Measurements from ENCODE around the gene UPP2. TPM values are rescaled to one million over a fixed set of nuclear protein-coding genes. Genes with fewer than 3 reads are reported as not detected.

UPP2 gene
- total and polyA plus RNA-seq, 2 of the 13 experiments (the other 11 are each of a cell fraction or from before 2014, with no cell fraction given), result 0.07 to 0.28 TPM

DNA sequence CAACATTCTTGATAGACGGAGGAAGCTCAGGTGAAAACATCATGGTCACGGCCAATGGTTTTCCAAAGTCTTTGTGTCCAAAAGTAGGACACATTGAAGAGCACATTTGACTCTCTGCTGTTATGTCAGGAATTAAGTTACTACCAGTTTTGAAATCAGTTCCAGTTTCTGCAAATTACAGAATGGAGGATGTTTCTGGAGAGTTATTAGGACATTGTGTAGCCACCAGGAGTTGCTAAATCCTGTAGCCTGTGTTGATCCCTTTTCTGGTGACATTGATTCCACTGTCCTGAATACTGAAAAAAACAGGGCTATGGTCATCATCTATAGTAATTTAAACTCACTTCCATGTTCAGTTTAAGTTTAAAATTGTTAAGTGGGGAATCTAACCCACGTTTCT lies 15.3 kb downstream of the UPP2 start (continued):
- TF ChIP-seq NBN (conservative IDR thresholded peaks at IDR 0.05), result no peak
- TF ChIP-seq TP53 (CRISPR knock-in tag; conservative IDR thresholded peaks at IDR 0.05), result no peak
- TF ChIP-seq ZNF776 (CRISPR knock-in tag; IDR thresholded peaks at IDR 0.05), result no peak
- TF ChIP-seq, protein P1, sequence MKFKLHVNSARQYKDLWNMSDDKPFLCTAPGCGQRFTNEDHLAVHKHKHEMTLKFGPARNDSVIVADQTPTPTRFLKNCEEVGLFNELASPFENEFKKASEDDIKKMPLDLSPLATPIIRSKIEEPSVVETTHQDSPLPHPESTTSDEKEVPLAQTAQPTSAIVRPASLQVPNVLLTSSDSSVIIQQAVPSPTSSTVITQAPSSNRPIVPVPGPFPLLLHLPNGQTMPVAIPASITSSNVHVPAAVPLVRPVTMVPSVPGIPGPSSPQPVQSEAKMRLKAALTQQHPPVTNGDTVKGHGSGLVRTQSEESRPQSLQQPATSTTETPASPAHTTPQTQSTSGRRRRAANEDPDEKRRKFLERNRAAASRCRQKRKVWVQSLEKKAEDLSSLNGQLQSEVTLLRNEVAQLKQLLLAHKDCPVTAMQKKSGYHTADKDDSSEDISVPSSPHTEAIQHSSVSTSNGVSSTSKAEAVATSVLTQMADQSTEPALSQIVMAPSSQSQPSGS (CRISPR knock-in tag; IDR thresholded peaks at IDR 0.05), result no peak
- no peak for TF ChIP-seq ZNF567 (CRISPR knock-in tag; IDR thresholded peaks at IDR 0.05; ENCODE audit: borderline replicate concordance)
- TF ChIP-seq NCOA5 (CRISPR knock-in tag; IDR thresholded peaks at IDR 0.05), result no peak

DNA sequence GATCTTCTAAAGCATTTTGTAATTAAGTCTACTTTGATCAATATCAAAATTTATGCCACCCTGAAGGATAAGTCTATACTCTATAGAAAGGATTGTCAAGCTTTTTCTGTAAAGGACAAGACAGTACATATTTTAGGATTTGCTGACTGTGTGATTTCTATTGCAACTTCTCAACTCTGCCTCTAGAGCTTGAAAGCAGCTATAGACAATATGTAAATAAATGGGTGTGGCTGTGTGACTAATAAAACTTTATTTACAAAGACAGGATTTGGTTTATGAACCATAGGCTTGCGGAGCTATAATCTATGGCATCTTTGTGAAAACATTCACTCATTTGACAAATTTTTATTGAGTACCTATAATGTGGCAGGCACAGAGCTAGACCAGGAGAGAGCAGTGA lies 18.4 kb downstream of the UPP2 start:
- in situ Hi-C loops (cut with HindIII; ENCODE audit: extremely low pct_ligation_motif_present, low pct_unique_long_range_greater_than_20kb) (no loop called here), intact Hi-C loops (cut with micrococcal nuclease; ENCODE audit: unreplicated experiment) (no loop called here)
- 93% methylated on average over 1 of the region's 1 CpG for WGBS (ENCODE audit: low lambda C conversion rate)
- H3K79me2 ChIP-seq (ENCODE audit: insufficient read depth, low read length), result no peaks in the 10 kb centered on the region
- peaks cover 44% of the 10 kb centered on the region for H3K4me1 ChIP-seq (ENCODE audit: insufficient read depth, low read length)
- H4K20me1 ChIP-seq (ENCODE audit: insufficient read depth, low read length), result no peaks in the 10 kb centered on the region
- H3K4me3 ChIP-seq (replicated peaks in 1 of 3; ENCODE audit: insufficient read depth in 1 of 3, low read depth in 2 of 3, low read length in 3 of 3), result no peak overlapping the region
- H3K4me2 ChIP-seq (ENCODE audit: low read depth, low read length), result no peak overlapping the region
- H3K27me3 ChIP-seq (ENCODE audit: control insufficient read depth in 1 of 2, insufficient read depth in 2 of 2, low read length in 2 of 2), result no peaks in the 10 kb centered on the region
- ATAC-seq (no peak), FAIRE-seq (no peak), DNase-seq (ENCODE audit: low spot score) (no peak)
- POLR2A ChIA-PET, result interaction anchor here (0.7 to 0.9 kb wide), 2 partner anchors 8 to 11 kb away, joined by 3 read pairs; no protein-coding TSS in a partner anchor
- no peaks in the 10 kb centered on the region for H3K9me3 ChIP-seq (ENCODE audit: low read length)
- CTCF ChIA-PET (ENCODE audit: low intra/inter-chr PET ratio, low total read pairs), result no interaction called here
- H2AFZ ChIP-seq (ENCODE audit: low read length), result no peak overlapping the region
- no TSS peak for BruUV-seq (replicated peaks)
- H3K36me3 ChIP-seq (replicated peaks in 1 of 2; ENCODE audit: control insufficient read depth in 1 of 2, insufficient read depth in 2 of 2, low read length in 2 of 2), result no peaks in the 10 kb centered on the region
- no peak overlapping the region for H3K27ac ChIP-seq (ENCODE audit: extremely low read length, insufficient read depth, low read length)
- no peak overlapping the region for H3K9ac ChIP-seq (ENCODE audit: insufficient read depth, low read depth, low read length)
- no peak for TF ChIP-seq SAP130 (CRISPR knock-in tag; IDR thresholded peaks at IDR 0.05; ENCODE audit: low read depth)
- peak; percentile 97 for TF ChIP-seq MAFF (IDR thresholded peaks at IDR 0.05; ENCODE audit: low read depth, low read length)
- TF ChIP-seq, protein P2, sequence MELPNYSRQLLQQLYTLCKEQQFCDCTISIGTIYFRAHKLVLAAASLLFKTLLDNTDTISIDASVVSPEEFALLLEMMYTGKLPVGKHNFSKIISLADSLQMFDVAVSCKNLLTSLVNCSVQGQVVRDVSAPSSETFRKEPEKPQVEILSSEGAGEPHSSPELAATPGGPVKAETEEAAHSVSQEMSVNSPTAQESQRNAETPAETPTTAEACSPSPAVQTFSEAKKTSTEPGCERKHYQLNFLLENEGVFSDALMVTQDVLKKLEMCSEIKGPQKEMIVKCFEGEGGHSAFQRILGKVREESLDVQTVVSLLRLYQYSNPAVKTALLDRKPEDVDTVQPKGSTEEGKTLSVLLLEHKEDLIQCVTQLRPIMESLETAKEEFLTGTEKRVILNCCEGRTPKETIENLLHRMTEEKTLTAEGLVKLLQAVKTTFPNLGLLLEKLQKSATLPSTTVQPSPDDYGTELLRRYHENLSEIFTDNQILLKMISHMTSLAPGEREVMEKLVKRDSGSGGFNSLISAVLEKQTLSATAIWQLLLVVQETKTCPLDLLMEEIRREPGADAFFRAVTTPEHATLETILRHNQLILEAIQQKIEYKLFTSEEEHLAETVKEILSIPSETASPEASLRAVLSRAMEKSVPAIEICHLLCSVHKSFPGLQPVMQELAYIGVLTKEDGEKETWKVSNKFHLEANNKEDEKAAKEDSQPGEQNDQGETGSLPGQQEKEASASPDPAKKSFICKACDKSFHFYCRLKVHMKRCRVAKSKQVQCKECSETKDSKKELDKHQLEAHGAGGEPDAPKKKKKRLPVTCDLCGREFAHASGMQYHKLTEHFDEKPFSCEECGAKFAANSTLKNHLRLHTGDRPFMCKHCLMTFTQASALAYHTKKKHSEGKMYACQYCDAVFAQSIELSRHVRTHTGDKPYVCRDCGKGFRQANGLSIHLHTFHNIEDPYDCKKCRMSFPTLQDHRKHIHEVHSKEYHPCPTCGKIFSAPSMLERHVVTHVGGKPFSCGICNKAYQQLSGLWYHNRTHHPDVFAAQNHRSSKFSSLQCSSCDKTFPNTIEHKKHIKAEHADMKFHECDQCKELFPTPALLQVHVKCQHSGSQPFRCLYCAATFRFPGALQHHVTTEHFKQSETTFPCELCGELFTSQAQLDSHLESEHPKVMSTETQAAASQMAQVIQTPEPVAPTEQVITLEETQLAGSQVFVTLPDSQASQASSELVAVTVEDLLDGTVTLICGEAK (IDR thresholded peaks at IDR 0.05), result peak; percentile 88
- TF ChIP-seq, protein P2 (CRISPR knock-in tag; IDR thresholded peaks at IDR 0.05), result peak; percentile 90; the same call in 1 of the 2 replicates
- TF ChIP-seq MAFK (conservative IDR thresholded peaks at IDR 0.05 in 1 of 2, IDR thresholded peaks at IDR 0.05 in 1 of 2; ENCODE audit: low read length in 2 of 2), result peak; percentile 96 to 98
- TF ChIP-seq SP1 (IDR thresholded peaks at IDR 0.05), result no peak
- TF ChIP-seq SP1 (CRISPR knock-in tag; IDR thresholded peaks at IDR 0.05), result peak; percentile 57; the same call in 1 of the 2 replicates
